ENCODE measurements around the gene KRT6C.

- TF ChIP-seq CTCF (conservative IDR thresholded peaks at IDR 0.05; ENCODE audit: low read depth in 2 of 2): no peak
- TF ChIP-seq EZH2phosphoT487 (IDR thresholded peaks at IDR 0.05; ENCODE audit: unreplicated experiment): no peak
Observed at GRCh38 chr12:52464897-52465296, 8.7 kb downstream of the KRT6C start.

Measured in GM23338 (cell line).